Measurements from ENCODE around the gene SLC35B2. TPM values are rescaled to one million over a fixed set of nuclear protein-coding genes. Genes with fewer than 3 reads are reported as not detected.
A peak's percentile ranks its signal among the peaks of the same experiment; 100 is the strongest.

SLC35B2 gene
- total and polyA plus RNA-seq, 9 of the 15 experiments (the other 6 are each of a cell fraction or from before 2014, with no cell fraction given): 14.5 to 59.1 (median 47.1) TPM

DNA sequence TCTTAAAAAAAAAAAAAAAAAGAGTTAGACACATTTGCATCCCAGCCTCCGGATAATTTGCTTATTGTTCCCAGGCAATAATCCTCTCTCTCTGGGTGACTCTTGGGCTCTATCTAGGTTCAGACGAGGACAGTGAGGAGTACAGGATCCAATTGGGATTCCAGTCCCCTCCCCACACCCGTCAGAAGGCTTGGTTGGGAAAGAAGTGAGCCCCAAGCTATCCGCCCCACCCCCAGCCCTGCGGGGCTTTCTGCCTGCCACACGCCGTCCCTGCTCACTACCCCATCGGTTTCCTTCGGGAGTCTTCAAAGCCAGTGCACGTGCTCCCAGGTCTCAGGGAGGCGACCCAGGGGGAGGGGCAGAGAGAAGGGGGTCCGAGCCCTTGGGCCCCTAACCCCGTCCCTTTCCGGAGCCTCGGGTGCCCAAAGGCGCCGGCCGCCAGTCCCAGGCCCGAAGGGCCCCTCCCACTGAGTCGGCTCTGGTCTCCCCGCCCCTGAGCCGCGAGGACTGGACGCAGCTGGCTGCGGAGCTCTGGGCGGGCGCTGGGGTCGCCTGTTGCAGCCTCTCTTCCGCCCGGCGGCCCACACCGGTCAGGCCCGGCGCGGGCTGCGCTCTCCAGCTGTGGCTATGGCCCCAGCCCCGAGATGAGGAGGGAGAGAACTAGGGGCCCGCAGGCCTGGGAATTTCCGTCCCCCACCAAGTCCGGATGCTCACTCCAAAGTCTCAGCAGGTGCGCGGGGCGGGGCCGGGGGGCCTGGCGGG, 38.1 kb downstream of the SLC35B2 start (continued):
- TF ChIP-seq ETV6 (IDR thresholded peaks at IDR 0.05; ENCODE audit: borderline replicate concordance in 1 of 2, low read depth in 2 of 2, low read length in 1 of 2) (no peak), ETV6 (CRISPR knock-in tag; IDR thresholded peaks at IDR 0.05; ENCODE audit: borderline replicate concordance) (0 out of 2 replicates have a peak, but pooled peaks have one; percentile 25), ZNF239 (CRISPR knock-in tag; IDR thresholded peaks at IDR 0.05) (no peak), E2F5 (CRISPR knock-in tag; IDR thresholded peaks at IDR 0.05) (no peak), MYNN (IDR thresholded peaks at IDR 0.05) (0 out of 2 replicates have a peak, but pooled peaks have one; percentile 8), MYNN (CRISPR knock-in tag; IDR thresholded peaks at IDR 0.05) (no peak), MTF1 (CRISPR knock-in tag; IDR thresholded peaks at IDR 0.05; ENCODE audit: borderline replicate concordance) (no peak), ZEB2 (IDR thresholded peaks at IDR 0.05) (no peak), ZNF212 (CRISPR knock-in tag; IDR thresholded peaks at IDR 0.05) (no peak), HDAC2 (IDR thresholded peaks at IDR 0.05) (peak; percentile 57; the same call in 1 of the 2 replicates), ATF7 (IDR thresholded peaks at IDR 0.05) (peak; percentile 68), STAT6 (CRISPR knock-in tag; IDR thresholded peaks at IDR 0.05) (no peak), ZNF143 (CRISPR knock-in tag; IDR thresholded peaks at IDR 0.05) (no peak), DACH1 (IDR thresholded peaks at IDR 0.05; ENCODE audit: partially characterized antibody) (peak; percentile 46), EP400 (IDR thresholded peaks at IDR 0.05) (peak; percentile 66), TAF9B (IDR thresholded peaks at IDR 0.05; ENCODE audit: partially characterized antibody) (no peak), JUND (IDR thresholded peaks at IDR 0.05; ENCODE audit: borderline replicate concordance, low read depth, low read length) (no peak), JUND (tag; IDR thresholded peaks at IDR 0.05; ENCODE audit: borderline replicate concordance, low read depth, low read length) (no peak), CEBPB (tag; IDR thresholded peaks at IDR 0.05) (no peak), ZBTB7A (IDR thresholded peaks at IDR 0.05; ENCODE audit: borderline replicate concordance, control insufficient read depth, low read depth, low read length) (peak; percentile 98), CBX5 (IDR thresholded peaks at IDR 0.05; ENCODE audit: borderline replicate concordance, low read depth) (no peak), ARID4B (CRISPR knock-in tag; IDR thresholded peaks at IDR 0.05) (no peak; the same call in 1 of the 2 replicates), RFX5 (IDR thresholded peaks at IDR 0.05; ENCODE audit: low read depth, low read length) (no peak)

Measured in K562 (cell line).